Stimulated activated CD8-positive, alpha-beta memory T cell treated with anti-CD3 and anti-CD28 coated beads, Interleukin-7, amount 100 ng/mL, for 48 hours (primary cell): ENCODE data around the gene NUMB.

Experiments
- DNase-seq, 2 donors: peaks; one replicate each; pipeline ENCODE4 v3.0.0-alpha.2; 2020; ENCODE audit warnings: low read depth in 1 of 2; ENCODE audit errors: extremely low read depth in 1 of 2

NUMB gene

GRCh38 chr14:73466861-73467260 lies 8.5 kb upstream of the NUMB start:
- DNase-seq: no peak

GRCh38 chr14:73465823-73466532 lies 7.6 kb upstream of the NUMB start:
- DNase-seq: no peak

GRCh38 chr14:73463411-73463810 lies 5.1 kb upstream of the NUMB start:
- DNase-seq: peak in 1 of 2 donors; percentile 57

- DNase-seq: no peak
These were observed 4.5 kb upstream of the NUMB start for GRCh38 chr14:73462815-73463214.

- no peak for DNase-seq
These were observed 3.8 kb upstream of the NUMB start for GRCh38 chr14:73462048-73462715.

GRCh38 chr14:73461478-73462047 lies 3.2 kb upstream of the NUMB start:
- DNase-seq: no peak

- no peak for DNase-seq
These were observed 2.4 kb upstream of the NUMB start for GRCh38 chr14:73460691-73461127.

- DNase-seq: no peak
These were observed 1.6 kb upstream of the NUMB start for GRCh38 chr14:73459959-73460358.

GRCh38 chr14:73457924-73458182 lies 493 bp downstream of the NUMB start:
- no peak for DNase-seq

- DNase-seq: no peak
These were observed 1.1 kb downstream of the NUMB start for GRCh38 chr14:73457041-73457923.

GRCh38 chr14:73455294-73455693 lies 3.1 kb downstream of the NUMB start:
- DNase-seq: no peak

- no peak for DNase-seq
These were observed 5.8 kb downstream of the NUMB start for GRCh38 chr14:73452341-73453186.

- no peak for DNase-seq
These were observed 14.6 kb downstream of the NUMB start for GRCh38 chr14:73443758-73444157.

- no peak for DNase-seq
These were observed 17.1 kb downstream of the NUMB start for GRCh38 chr14:73441286-73441685.

- DNase-seq: no peak
These were observed 19.4 kb downstream of the NUMB start for GRCh38 chr14:73438993-73439392.

GRCh38 chr14:73437206-73437605 lies 21.1 kb downstream of the NUMB start:
- no peak for DNase-seq

- no peak for DNase-seq
These were observed 26.2 kb downstream of the NUMB start for GRCh38 chr14:73432124-73432523.

- no peak for DNase-seq
These were observed 30.0 kb downstream of the NUMB start for GRCh38 chr14:73428353-73428824.

- DNase-seq: no peak
These were observed 30.7 kb downstream of the NUMB start for GRCh38 chr14:73427516-73428264.

GRCh38 chr14:73426877-73427276 lies 31.5 kb downstream of the NUMB start:
- no peak for DNase-seq
